SK-N-SH treated with all-trans-retinoic acid at 6 μM for 48 hours (cell line): Measurements from ENCODE around the gene NPAS2.

Experiments used
- ATAC-seq: fragments of 200-7000 bp; cut with Tn5 transposase; 3 replicates; pipeline ENCODE4 v1.9.1; 2020; ENCODE audit warnings: mild to moderate bottlenecking, moderate library complexity
- ARNTL ChIP-seq: fragments of 450-650 bp; formaldehyde crosslinking; IDR thresholded peaks from 2 replicates; pipeline ENCODE4 v1.5.0; 2020; ENCODE audit warnings: low read depth, mild to moderate bottlenecking, moderate library complexity, borderline replicate concordance
- BACH2 ChIP-seq: fragments of 250-450 bp; sonication (Bioruptor Pico); IDR thresholded peaks from 2 replicates; pipeline ENCODE4 v1.9.0; 2021; ENCODE audit warnings: mild to moderate bottlenecking, borderline replicate concordance
- CREB5 ChIP-seq: fragments of 250-450 bp; sonication (Bioruptor Pico); IDR thresholded peaks from 2 replicates; pipeline ENCODE4 v1.5.1; 2020; ENCODE audit warnings: low read depth, mild to moderate bottlenecking, moderate library complexity
- CSDC2 ChIP-seq: fragments of 250-450 bp; sonication (Bioruptor Pico); IDR thresholded peaks from 2 replicates; pipeline ENCODE4 v1.5.0; 2020; ENCODE audit warnings: mild to moderate bottlenecking, moderate library complexity
- CSRNP3 ChIP-seq: fragments of 250-450 bp; sonication (Bioruptor Pico); IDR thresholded peaks from 2 replicates; pipeline ENCODE4 v1.5.1; 2021; ENCODE audit warnings: mild to moderate bottlenecking, moderate library complexity
- ESRRG ChIP-seq: fragments of 250-450 bp; sonication (Bioruptor Pico); IDR thresholded peaks from 2 replicates; pipeline ENCODE4 v1.6.1; 2021; ENCODE audit warnings: mild to moderate bottlenecking
- GLIS3 ChIP-seq: fragments of 250-450 bp; sonication (Bioruptor Pico); IDR thresholded peaks from 2 replicates; pipeline ENCODE4 v1.5.0; 2020; ENCODE audit warnings: mild to moderate bottlenecking, moderate library complexity
- ISL1 ChIP-seq: fragments of 250-450 bp; sonication (Bioruptor Pico); IDR thresholded peaks from 2 replicates; pipeline ENCODE4 v2.1.2; 2022; ENCODE audit warnings: mild to moderate bottlenecking, moderate library complexity
- OSR1 ChIP-seq: fragments of 250-450 bp; sonication (Bioruptor Pico); IDR thresholded peaks from 2 replicates; pipeline ENCODE4 v1.8.0; 2022; ENCODE audit warnings: moderate library complexity, mild to moderate bottlenecking, inconsistent platforms
- PPARA ChIP-seq: fragments of 250-450 bp; sonication (Bioruptor Pico); IDR thresholded peaks from 2 replicates; pipeline ENCODE4 v1.5.0; 2020; ENCODE audit warnings: mild to moderate bottlenecking, borderline replicate concordance
- RARB ChIP-seq: fragments of 250-450 bp; sonication (Bioruptor Pico); IDR thresholded peaks from 2 replicates; pipeline ENCODE4 v1.8.0; 2021; ENCODE audit warnings: mild to moderate bottlenecking, moderate library complexity
- SNAI2 ChIP-seq: fragments of 250-450 bp; sonication (Bioruptor Pico); IDR thresholded peaks from 2 replicates; pipeline ENCODE4 v1.5.0; 2020; ENCODE audit warnings: mild to moderate bottlenecking, moderate library complexity
- TCF4 ChIP-seq: fragments of 250-450 bp; sonication (Bioruptor Pico); IDR thresholded peaks from 2 replicates; pipeline ENCODE4 v1.8.0; 2021; ENCODE audit warnings: mild to moderate bottlenecking, moderate library complexity, borderline replicate concordance
- TOX ChIP-seq: fragments of 250-450 bp; sonication (Bioruptor Pico); IDR thresholded peaks from 2 replicates; pipeline ENCODE4 v1.8.0; 2021; ENCODE audit warnings: mild to moderate bottlenecking, moderate library complexity, borderline replicate concordance
- ZC3H10 ChIP-seq: fragments of 250-450 bp; sonication (Bioruptor Pico); IDR thresholded peaks from 2 replicates; pipeline ENCODE4 v1.5.1; 2021; ENCODE audit warnings: mild to moderate bottlenecking, moderate library complexity
- ZFP3 ChIP-seq: fragments of 250-450 bp; sonication (Bioruptor Pico); IDR thresholded peaks from 2 replicates; pipeline ENCODE4 v1.5.0; 2020; ENCODE audit warnings: mild to moderate bottlenecking, moderate library complexity
- ZFP30 ChIP-seq: fragments of 450-650 bp; formaldehyde crosslinking; IDR thresholded peaks from 2 replicates; pipeline ENCODE4 v1.5.0; 2022; ENCODE audit warnings: mild to moderate bottlenecking, moderate library complexity
- ZNF565 ChIP-seq: fragments of 450-650 bp; formaldehyde crosslinking; conservative IDR thresholded peaks from 2 replicates; pipeline ENCODE4 v1.5.0; 2020; ENCODE audit warnings: low read depth, mild to moderate bottlenecking, moderate library complexity
- ZNF70 ChIP-seq: fragments of 450-650 bp; formaldehyde crosslinking; IDR thresholded peaks from 2 replicates; pipeline ENCODE4 v1.5.0; 2020; ENCODE audit warnings: mild to moderate bottlenecking, moderate library complexity
- TF ChIP-seq, protein P1 (sequence below): fragments of 250-450 bp; sonication (Bioruptor Pico); IDR thresholded peaks from 2 replicates; pipeline ENCODE4 v1.8.0; 2020; ENCODE audit warnings: mild to moderate bottlenecking, moderate library complexity, borderline replicate concordance
- TF ChIP-seq, protein P2 (sequence below): fragments of 250-450 bp; sonication (Bioruptor Pico); IDR thresholded peaks from 2 replicates; pipeline ENCODE4 v1.8.0; 2021; ENCODE audit warnings: low read depth, mild to moderate bottlenecking, moderate library complexity, borderline replicate concordance

The NPAS2 gene

DNA sequence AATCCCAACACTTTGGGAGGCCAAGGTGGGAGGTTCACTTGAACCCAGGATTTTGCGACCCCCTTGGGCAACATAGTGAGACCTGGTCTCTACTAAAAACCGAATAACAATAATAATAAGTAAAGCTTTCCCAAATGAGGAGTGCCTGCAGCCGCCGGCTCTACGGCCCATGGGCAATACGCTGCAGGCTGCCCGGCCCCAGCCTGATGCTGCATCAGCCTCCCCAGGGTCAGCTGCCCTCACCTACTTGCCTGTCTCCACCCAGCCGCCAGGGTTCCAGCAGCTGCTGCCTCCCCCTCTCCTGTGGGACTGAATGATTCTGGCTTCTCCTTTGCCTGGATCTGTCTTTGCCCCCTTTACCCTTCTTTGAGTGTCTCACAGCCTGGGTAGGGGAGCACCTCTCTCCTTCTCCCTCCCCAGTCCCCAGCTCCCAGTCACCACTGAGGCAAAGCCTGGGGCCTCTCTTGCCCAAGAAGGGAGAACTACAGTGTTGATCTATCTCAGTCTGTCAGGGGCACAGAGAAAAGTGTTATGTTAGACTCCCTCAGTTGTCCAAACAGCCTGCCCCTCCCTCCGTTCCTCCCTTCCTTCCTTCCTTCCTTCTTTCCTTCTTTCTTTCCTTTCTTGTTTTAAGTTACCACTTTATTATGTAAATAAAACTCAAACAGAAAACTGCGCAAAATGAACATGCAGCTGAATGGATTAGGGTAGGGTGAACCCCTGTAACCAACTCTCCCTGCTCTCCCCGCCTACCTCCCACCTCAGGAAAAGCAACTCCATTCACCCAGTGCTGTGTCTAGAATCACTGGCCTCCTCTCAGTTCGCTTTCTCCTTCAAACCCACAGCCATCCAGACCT lies 38.2 kb upstream of the NPAS2 start:
- TF ChIP-seq SNAI2 (CRISPR knock-in tag) (no peak), ISL1 (no peak), ZNF565 (no peak), ARNTL (CRISPR knock-in tag) (no peak)
- no peak for ATAC-seq

DNA sequence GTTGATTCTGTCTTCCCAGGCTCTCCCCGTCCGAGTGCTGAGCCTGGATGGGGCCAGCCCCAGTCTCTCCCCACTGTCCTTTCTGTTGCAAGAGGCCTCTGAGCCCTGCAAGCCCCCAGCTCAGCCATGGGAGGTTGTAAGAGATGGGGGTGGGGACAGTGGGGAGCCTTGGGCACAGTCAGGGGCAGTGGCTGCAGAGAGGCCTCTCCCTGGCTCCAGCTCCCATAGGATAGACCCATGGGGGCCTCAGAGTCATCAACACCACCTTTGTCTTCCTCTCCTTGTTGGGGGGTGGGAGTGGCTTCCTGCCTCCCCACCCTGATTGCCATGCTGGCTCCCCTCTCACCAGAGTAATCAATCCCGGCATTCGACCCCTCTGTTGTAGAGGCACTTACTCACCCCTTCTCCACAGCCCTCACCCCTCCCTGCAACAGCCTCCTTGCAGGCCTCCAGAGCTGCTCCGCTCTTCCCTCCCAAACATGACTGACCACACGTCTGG lies 37.5 kb upstream of the NPAS2 start:
- TF ChIP-seq ZFP30 (CRISPR knock-in tag): no peak
- no peak for TF ChIP-seq CREB5
- TF ChIP-seq GLIS3 (CRISPR knock-in tag): no peak
- no peak for TF ChIP-seq TCF4 (CRISPR knock-in tag)
- TF ChIP-seq ZNF70 (CRISPR knock-in tag): no peak
- TF ChIP-seq, protein P1, sequence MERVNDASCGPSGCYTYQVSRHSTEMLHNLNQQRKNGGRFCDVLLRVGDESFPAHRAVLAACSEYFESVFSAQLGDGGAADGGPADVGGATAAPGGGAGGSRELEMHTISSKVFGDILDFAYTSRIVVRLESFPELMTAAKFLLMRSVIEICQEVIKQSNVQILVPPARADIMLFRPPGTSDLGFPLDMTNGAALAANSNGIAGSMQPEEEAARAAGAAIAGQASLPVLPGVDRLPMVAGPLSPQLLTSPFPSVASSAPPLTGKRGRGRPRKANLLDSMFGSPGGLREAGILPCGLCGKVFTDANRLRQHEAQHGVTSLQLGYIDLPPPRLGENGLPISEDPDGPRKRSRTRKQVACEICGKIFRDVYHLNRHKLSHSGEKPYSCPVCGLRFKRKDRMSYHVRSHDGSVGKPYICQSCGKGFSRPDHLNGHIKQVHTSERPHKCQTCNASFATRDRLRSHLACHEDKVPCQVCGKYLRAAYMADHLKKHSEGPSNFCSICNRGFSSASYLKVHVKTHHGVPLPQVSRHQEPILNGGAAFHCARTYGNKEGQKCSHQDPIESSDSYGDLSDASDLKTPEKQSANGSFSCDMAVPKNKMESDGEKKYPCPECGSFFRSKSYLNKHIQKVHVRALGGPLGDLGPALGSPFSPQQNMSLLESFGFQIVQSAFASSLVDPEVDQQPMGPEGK (CRISPR knock-in tag): no peak
- TF ChIP-seq, protein P2, sequence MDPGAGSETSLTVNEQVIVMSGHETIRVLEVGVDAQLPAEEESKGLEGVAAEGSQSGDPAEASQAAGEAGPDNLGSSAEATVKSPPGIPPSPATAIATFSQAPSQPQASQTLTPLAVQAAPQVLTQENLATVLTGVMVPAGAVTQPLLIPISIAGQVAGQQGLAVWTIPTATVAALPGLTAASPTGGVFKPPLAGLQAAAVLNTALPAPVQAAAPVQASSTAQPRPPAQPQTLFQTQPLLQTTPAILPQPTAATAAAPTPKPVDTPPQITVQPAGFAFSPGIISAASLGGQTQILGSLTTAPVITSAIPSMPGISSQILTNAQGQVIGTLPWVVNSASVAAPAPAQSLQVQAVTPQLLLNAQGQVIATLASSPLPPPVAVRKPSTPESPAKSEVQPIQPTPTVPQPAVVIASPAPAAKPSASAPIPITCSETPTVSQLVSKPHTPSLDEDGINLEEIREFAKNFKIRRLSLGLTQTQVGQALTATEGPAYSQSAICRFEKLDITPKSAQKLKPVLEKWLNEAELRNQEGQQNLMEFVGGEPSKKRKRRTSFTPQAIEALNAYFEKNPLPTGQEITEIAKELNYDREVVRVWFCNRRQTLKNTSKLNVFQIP (CRISPR knock-in tag): no peak
- no peak for TF ChIP-seq OSR1 (CRISPR knock-in tag)
- TF ChIP-seq BACH2 (CRISPR knock-in tag): no peak
- no peak for TF ChIP-seq ISL1
- no peak for TF ChIP-seq ESRRG (CRISPR knock-in tag)
- no peak for TF ChIP-seq SNAI2 (CRISPR knock-in tag)
- no peak for TF ChIP-seq TOX
- TF ChIP-seq RARB (CRISPR knock-in tag): no peak
- no peak for TF ChIP-seq ZC3H10
- no peak for TF ChIP-seq ZFP3 (CRISPR knock-in tag)
- no peak for TF ChIP-seq ZNF565
- no peak for TF ChIP-seq PPARA (CRISPR knock-in tag)
- ATAC-seq: no peak

DNA sequence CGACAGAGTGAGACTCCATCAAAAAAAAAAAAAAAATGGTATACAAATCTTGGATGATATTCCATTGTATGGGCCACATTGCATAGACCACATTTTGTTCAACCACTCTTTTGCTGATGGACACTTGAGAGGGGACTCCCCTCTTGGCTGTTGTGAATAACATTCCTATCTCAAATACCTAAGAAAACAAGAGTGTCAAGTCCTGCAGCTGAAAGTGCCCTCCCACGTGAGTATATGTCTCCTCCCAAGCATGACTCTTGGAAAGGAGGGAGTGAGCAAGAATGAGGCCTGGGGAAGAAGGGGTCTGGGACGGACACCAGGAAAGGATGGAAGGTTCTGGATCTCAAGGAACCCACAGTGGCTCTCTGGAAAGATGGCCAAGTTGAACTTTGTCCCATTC lies 36.0 kb upstream of the NPAS2 start:
- TF ChIP-seq TCF4 (CRISPR knock-in tag) (no peak), GLIS3 (CRISPR knock-in tag) (no peak), CSRNP3 (no peak), SNAI2 (CRISPR knock-in tag) (no peak), BACH2 (CRISPR knock-in tag) (no peak), ESRRG (CRISPR knock-in tag) (no peak), ZNF70 (CRISPR knock-in tag) (no peak), OSR1 (CRISPR knock-in tag) (no peak), ARNTL (CRISPR knock-in tag) (no peak), ISL1 (no peak), ZC3H10 (no peak), ZFP3 (CRISPR knock-in tag) (no peak), ZFP30 (CRISPR knock-in tag) (no peak), RARB (CRISPR knock-in tag) (no peak), TOX (no peak), CSDC2 (CRISPR knock-in tag) (no peak), ZNF565 (no peak)
- TF ChIP-seq, protein P1 (CRISPR knock-in tag): no peak
- TF ChIP-seq, protein P2 (CRISPR knock-in tag): no peak
- ATAC-seq: no peak
